Ovary (tissue), 9 donors: ENCODE results near the gene SLC45A2. TPM values are rescaled to one million over a fixed set of nuclear protein-coding genes. Genes with fewer than 3 reads are reported as not detected.

ENCODE experiments used
- DNase-seq, 5 donors: peaks; one replicate each; pipeline ENCODE4 v3.0.0-alpha.2; 2019 to 2020
- H3K27ac ChIP-seq, 2 donors: fragments of 200-600 bp; one replicate each; pipeline versions ENCODE4 v1.5.1 to v1.8.0; 2019 to 2022
- H3K27me3 ChIP-seq: fragments of 200-600 bp; one replicate; pipeline ENCODE4 v1.8.0; 2022
- H3K36me3 ChIP-seq: fragments of 200-600 bp; sonication (generic); one replicate; pipeline ENCODE4 v1.5.1; 2019
- H3K4me1 ChIP-seq: one replicate; pipeline ENCODE4 v1.8.1; 2013; ENCODE audit warnings: mild to moderate bottlenecking, moderate library complexity; ENCODE audit not compliant: insufficient read depth
- H3K4me3 ChIP-seq: fragments of 200-600 bp; sonication (generic); one replicate; pipeline ENCODE4 v1.5.1; 2017
- H3K9me3 ChIP-seq, 2 donors: fragments of 200-600 bp in 1 of 2; sonication (generic) in 1 of 2; one replicate each; pipeline versions ENCODE4 v1.5.1 to v1.8.1; 2013 to 2019; ENCODE audit warnings: mild to moderate bottlenecking in 1 of 2, moderate library complexity in 1 of 2
- CTCF ChIP-seq, 3 donors: fragments of 450-650 bp in 2 of 3; fragments of 200-600 bp in 1 of 3; IDR thresholded peaks; one replicate each; pipeline versions ENCODE4 v1.5.1 to v1.8.0; 2016 to 2022; ENCODE audit warnings: antibody characterized with exemption in 3 of 3, mild to moderate bottlenecking in 1 of 3
- EP300 ChIP-seq: sonication (generic); formaldehyde crosslinking; IDR thresholded peaks from one replicate; pipeline ENCODE4 v1.6.1; 2017; ENCODE audit warnings: antibody characterized with exemption
- POLR2A ChIP-seq: fragments of 450-650 bp; IDR thresholded peaks from one replicate; pipeline ENCODE4 v1.6.1; 2017; ENCODE audit warnings: antibody characterized with exemption, mild to moderate bottlenecking, moderate library complexity
- WGBS, 3 donors: extraction: QIAGEN DNeasy Blood & Tissue Kit in 1 of 3; methylation state at CpG; one replicate each; pipeline versions ENCODE4 v1.1.5 to v1.1.7; 2013 to 2017; 5-methylcytosine and 5-hydroxymethylcytosine counted together
- intact Hi-C, 4 donors: fragments of 100-400 bp; cut with DNase I; formaldehyde crosslinking; loops; one replicate each; pipeline versions ENCODE4 v1.11.0 to v1.15.1; 2022 to 2023
- polyA plus RNA-seq, 2 donors: library from polyadenylated mRNA; stranded (reverse); fragments of 200-250 nt in 1 of 2; fragments of 350-450 nt in 1 of 2; fragmentation: Illumina TruSeq in 1 of 2; extraction: RNeasy Lipid Tissue Mini Kit (QIAGEN cat#74804) in 1 of 2; gene quantifications; one replicate each; pipeline ENCODE4 v1.2.3, GENCODE V29; 2013 to 2014
- total RNA-seq, 7 donors: library from RNA; depleted of rRNA in 2 of 7; stranded (reverse); fragments of >200 nt in 2 of 7; fragmentation: NEBNext Ultra II Directional in 3 of 7; extraction: Animal tissue kit (Norgen Biotek cat#: 25700) in 3 of 7; gene quantifications; one replicate each; pipeline versions ENCODE4 v1.1.0 to v1.2.4, GENCODE V29; 2016 to 2023
- donor health status: DM: no; HTN: no; CAD: no; lungs with moderate emphysema.
- donor health status: DM: no; HTN: no; CAD: no.
- donor health status: Bipolar disorder and iron deficiency.
- donor health status: DM: yes; HTN: yes; CAD: no.
- donor health status: DM: no; HTN: no; CAD: no.
- donor health status: DM: yes; HTN: yes; CAD: no.

The SLC45A2 gene
- total and polyA plus RNA-seq, 9 donors: 0.15 TPM; not detected in 8

GRCh38 chr5:34015120-34015822 lies 30.8 kb upstream of the SLC45A2 start:
- no peak overlapping the region for H3K27ac ChIP-seq
- H3K36me3 ChIP-seq: no peaks in the 10 kb centered on the region
- WGBS, 3 donors: 87 to 89% (median 88%) methylated on average over 4 of the region's 4 CpGs
- H3K9me3 ChIP-seq: no peaks in the 10 kb centered on the region
- H3K4me1 ChIP-seq: peaks cover 2% of the 10 kb centered on the region
- no peak for DNase-seq
- no peak for TF ChIP-seq EP300
- no peak for TF ChIP-seq POLR2A
- no peak for TF ChIP-seq CTCF (IDR thresholded peaks at IDR 0.05)
- H3K4me3 ChIP-seq: no peak overlapping the region
- intact Hi-C loops: no loop called here
- no peaks in the 10 kb centered on the region for H3K27me3 ChIP-seq

DNA sequence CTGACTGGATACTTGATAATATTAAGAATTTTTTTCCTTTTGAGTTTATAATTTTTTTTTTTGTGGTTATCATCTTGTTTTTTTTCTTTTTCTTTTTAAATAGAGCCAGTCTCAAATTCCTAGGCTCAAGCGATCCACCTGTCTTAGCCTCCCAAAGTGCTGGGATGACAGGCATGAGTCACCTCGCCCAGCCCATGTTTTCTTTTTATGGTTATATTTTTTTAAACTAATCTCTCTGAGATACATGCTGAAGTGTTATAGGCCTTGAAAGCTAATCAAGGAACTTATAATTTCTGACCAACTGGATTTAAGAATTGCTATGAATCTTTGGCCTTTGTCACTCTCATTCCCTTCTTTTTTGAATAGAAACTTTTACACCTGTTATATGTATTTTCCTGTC lies 30.1 kb upstream of the SLC45A2 start:
- H3K27me3 ChIP-seq: no peaks in the 10 kb centered on the region
- no peak overlapping the region for H3K4me3 ChIP-seq
- H3K9me3 ChIP-seq: no peaks in the 10 kb centered on the region
- 86 to 90% (median 89%) methylated on average over 2 of the region's 2 CpGs for WGBS, 3 donors
- H3K4me1 ChIP-seq: peaks cover 2% of the 10 kb centered on the region
- TF ChIP-seq EP300 (no peak), POLR2A (no peak), CTCF (IDR thresholded peaks at IDR 0.05) (no peak)
- no peak for DNase-seq
- H3K27ac ChIP-seq: no peak overlapping the region
- intact Hi-C loops: no loop called here
- H3K36me3 ChIP-seq: no peaks in the 10 kb centered on the region

GRCh38 chr5:34013547-34013946 lies 29.1 kb upstream of the SLC45A2 start:
- Histone ChIP-seq H3K27me3 (no peaks in the 10 kb centered on the region), H3K4me1 (peaks cover 2% of the 10 kb centered on the region), H3K36me3 (no peaks in the 10 kb centered on the region), H3K4me3 (no peak overlapping the region), H3K27ac (no peak overlapping the region), H3K9me3 (no peaks in the 10 kb centered on the region)
- intact Hi-C loops: no loop called here
- DNase-seq: no peak
- TF ChIP-seq POLR2A (no peak), CTCF (IDR thresholded peaks at IDR 0.05) (no peak), EP300 (no peak)
- 94 to 95% (median 95%) methylated on average over 3 of the region's 3 CpGs for WGBS, 3 donors

DNA sequence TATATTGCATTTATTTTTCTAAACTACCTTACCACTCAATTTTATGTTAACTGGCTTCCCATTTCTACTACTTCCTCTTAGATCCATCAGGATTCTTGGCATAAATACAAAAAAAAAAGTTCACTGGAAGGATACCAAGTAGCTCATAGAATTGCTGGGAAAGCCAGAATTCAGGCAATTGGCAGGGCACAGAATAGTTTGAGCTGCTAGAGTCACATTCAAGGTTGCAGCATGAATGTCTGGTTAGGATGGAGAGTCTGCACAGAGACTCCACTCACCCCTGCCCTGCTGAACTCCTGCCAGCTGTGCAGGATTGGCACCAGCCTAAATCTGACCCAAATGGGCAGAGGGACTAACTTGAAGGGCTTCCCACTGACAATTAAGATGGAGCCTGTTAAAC lies 28.3 kb upstream of the SLC45A2 start:
- TF ChIP-seq POLR2A (no peak), EP300 (no peak), CTCF (IDR thresholded peaks at IDR 0.05) (no peak)

More for the DNA sequence above, 28.3 kb upstream of the SLC45A2 start:
- no peaks in the 10 kb centered on the region for H3K27me3 ChIP-seq
- no peak overlapping the region for H3K4me3 ChIP-seq
- H3K27ac ChIP-seq: no peak overlapping the region
- no peaks in the 10 kb centered on the region for H3K9me3 ChIP-seq
- DNase-seq: peak in 1 of 5 donors; percentile 41
- H3K36me3 ChIP-seq: no peaks in the 10 kb centered on the region
- H3K4me1 ChIP-seq: peaks cover 2% of the 10 kb centered on the region
- intact Hi-C loops: no loop called here
